NCI-H1930 (cell line): ENCODE data around the gene PLXDC1.
A peak's percentile ranks its signal among the peaks of the same experiment; 100 is the strongest.
"Not testable (repeated sequence)": the region's sequence is repeated elsewhere in the genome, so short reads cannot be mapped to it uniquely, and the experiment has no call there.

Experiments
- DNase-seq, 2 experiments: peaks; one replicate each; lab custom pipeline; 2025; lab: John Stamatoyannopoulos, UW

Gene PLXDC1

DNA sequence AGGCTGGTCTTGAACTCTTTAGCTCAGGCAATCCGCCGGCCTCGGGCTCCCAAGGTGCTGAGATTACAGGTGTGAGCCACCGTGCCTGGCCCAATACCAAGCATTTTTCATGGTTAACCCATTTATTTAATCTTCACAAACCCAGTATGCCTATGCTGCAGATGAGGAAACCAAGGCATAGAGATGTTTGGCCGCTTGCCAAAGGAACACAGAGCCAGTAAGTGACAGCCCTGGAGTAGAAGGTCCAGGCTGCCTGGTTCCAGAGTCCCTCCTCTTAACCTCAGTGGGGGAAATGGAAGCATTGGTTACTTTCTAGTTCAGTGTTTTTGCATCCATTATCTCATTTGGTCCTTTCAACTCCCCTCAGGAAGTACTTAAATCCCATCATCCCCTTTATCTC, 29.9 kb upstream of the PLXDC1 start:
- no peak for DNase-seq

DNA sequence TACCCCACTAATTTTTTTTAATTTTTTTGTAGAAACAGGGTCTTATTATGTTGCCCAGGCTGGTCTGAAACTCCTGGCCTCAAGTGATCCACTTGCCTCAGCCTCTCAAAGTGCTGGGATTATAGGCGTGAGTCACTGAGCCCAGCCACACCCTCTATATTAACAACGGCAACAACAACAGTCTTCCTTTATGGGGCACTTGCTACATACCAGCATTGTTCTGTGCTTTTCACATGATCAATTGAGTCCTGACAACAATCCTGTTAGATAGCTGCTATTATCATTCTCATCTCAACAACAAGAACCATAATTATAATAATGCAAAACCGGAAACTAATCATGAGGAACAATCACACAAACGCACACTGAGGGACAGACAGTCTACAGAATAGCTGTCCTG, 27.1 kb upstream of the PLXDC1 start:
- DNase-seq = no peak

DNA sequence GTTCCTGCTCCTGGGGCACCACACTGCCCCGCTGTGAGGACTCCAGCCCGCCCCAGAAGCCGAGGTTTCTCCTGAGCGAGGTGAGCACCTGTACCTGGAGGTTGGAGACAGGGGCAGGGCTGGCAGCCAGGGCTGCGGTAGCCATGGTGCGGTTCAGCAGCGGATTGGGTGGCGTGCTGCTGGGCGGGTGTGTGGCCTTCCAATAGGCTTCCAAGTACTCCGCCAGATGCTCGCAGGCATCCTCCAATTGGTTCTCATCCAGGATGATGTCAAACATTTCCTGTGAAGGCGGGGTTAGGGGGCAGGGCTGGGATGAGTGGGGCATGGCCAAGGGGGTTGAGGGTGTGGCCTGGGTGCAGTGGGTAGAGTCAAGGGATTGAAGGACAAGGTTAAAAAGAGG, 25.8 kb upstream of the PLXDC1 start:
- no peak for DNase-seq

DNA sequence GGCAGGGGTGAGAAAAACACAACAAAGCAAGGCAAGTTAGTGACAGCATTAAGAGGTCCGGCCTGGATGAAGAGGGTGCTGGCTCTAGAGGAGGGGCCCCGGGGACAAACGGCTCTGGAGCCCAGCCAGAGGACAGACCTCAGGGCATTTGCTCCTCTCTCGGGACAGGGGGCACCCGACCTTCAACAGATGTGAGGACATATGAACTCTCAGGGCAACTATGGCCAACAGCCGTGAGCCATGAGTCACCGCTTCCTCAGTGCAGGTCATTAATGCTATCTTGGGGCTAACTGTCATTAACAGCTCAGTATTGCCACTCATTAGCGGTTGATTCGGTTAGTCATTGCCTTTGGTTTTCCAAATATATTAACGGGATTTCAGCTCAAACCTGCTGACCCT, 24.3 kb upstream of the PLXDC1 start:
- no peak for DNase-seq

DNA sequence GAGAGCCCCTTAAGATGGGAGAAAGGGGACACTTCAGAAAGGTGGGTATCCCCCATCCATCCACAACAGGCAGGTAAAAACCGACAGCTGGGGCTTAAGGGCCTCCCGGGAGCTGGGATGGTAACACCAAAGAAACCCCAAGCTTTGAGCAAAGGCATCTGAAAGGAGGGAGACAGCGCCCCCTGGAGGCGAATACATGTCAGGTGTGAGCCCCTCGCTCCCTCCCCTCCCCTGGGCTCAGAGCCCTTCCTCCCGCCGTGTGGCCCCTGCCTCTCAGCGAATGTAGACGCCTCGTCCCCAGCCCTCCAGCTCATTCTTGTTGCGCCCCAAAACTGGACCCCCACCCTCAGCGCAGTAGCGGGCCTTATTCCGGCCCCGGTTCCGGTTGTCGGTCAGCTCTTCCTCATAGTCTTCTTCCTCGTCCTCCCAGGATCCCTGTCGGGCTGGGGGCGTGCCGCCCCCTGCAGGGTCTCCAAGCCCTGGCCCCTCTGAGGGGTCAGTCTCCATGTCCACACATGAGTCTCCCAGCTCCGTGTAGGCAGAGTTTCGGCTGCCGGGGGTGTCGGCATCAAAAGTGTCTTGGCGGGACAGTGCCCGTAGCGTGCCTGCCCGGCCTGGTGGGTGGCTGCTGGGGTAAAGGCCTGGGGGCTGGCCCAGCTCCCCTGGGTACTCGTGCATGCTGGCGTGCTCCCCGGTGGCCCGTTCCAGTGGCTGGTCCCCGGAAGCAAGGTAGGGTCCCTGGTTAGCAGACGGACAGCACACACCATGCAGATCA, 23.7 kb upstream of the PLXDC1 start:
- peak; percentile 53 to 61 for DNase-seq

DNA sequence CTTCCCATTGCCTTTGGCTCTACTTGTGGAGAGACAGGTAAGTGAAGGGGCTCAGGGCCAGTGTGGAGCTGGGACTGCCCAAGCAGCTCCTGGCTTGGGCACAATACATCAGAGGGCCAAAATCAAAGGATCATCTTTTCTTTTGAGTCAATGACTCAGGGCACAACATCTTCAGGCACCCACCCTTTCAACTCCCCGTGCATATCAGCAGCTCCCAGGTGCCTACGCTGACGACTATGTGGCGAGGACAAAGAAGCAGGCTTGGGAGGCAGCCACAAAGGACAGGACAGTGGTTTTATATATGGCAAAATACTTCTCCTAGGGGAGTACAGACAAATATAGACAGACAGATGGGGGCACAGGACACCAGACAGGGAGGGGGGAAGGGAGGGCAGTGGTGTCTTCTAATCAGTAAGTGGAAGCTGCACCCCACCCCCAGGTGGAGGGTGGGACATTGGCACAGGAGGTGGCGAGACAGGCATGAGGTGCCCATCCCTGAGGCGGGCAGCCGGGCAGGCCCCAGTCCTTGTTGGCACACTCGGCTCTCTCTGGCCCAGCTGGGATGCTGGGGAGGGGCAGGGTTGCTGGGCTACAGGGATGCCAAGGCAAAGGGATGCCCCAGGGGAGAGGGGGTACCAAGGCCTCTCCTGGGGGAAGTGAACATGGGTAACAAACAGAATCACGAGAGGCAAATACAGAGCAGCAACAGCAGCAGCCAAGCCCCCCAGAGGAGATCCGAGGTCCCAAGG, 22.3 kb upstream of the PLXDC1 start:
- no peak for DNase-seq

DNA sequence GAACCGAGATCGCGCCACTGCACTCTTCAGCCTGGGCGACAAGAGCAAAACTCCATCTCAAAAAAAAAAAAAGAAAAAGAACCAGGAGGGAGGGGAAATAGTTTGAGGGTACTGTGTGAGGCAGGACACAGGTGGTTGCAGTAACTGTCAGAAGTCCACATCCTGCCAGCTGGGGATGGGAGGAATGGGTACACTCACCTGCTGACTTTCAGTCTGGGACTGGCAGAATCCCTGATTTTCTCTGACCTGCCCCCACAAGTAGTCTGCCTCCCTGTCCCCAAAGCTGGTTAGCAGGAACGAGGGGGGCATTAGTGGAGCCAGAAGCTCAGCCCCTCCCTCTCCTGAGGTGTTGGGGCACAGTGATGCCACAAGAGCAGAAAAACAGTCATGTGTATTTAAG, 21.6 kb upstream of the PLXDC1 start:
- no peak for DNase-seq

DNA sequence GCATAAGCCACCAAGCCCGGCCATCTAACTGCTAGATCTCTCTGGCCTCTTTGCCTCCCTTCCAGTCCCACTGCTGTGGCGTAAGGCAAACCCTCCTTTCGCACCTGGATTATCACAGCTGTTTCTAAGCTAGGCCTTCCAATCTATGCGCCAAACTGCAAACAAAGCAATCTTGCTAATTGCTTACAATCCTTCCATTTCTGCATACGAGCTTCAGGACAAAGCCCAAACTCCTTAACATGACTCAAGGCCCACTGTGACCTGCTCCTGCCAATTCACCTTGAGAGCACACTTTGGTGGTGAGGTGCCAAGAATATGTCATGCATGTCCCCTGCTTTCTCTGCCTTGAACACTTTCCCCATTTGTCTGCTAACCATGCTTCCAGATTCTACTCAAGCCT, 20.5 kb upstream of the PLXDC1 start:
- DNase-seq = no peak

DNA sequence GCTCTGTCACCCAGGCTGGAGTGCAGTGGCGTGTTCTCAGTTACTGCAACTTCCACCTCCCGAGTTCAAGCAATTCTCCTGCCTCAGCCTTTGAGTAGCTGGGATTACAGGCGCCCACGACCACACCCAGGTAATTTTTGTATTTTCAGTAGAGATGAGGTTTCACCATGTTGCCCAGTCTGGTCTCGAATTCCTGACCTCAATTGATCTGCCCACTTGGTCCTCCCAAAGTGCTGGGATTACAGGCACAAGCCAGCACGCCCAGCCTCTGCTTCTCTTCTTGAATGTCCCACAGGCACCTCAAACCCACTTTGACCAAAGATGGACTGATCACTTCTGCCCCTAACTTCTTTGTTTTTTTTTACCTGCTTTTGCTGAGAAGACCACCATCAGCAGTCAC, 19.1 kb upstream of the PLXDC1 start:
- DNase-seq = no peak

DNA sequence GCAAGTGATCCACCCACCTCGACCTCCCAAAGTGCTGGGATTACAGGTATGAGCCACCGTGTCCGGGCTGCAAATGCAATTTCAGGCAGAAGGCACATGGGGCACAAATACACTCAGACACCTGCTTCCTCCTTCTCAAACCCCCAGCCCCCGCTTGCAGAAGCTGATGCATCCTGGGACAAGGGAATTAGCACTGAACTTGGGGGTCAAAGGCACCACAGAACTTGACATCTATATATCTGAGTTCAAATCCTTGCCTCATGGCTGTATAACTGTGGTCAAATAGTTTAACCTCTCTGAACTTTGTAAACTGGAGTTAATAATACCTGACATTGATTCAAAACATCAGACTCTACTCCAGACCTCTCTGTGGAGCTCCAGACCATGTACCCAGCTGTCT, 18.7 kb upstream of the PLXDC1 start:
- DNase-seq = no peak

DNA sequence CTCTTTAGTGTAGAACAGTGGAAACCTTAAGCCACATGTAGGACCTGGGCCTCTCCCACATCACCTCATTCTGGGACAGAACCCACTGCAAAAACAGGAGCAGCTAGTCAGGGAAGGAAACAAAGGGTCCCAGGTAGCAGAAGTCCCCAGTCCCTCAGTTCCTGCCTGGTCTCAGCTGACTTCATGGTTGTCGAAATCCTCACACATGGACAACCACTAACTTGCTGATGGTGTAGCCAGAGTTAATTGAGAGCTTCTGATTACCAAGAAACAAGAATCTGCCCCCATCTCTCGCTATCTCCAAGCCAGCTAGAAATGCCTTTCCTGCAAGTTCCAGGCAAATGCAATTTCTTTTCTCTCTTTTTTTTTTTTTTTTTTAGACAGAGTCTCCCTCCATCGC, 18.1 kb upstream of the PLXDC1 start:
- DNase-seq = no peak

DNA sequence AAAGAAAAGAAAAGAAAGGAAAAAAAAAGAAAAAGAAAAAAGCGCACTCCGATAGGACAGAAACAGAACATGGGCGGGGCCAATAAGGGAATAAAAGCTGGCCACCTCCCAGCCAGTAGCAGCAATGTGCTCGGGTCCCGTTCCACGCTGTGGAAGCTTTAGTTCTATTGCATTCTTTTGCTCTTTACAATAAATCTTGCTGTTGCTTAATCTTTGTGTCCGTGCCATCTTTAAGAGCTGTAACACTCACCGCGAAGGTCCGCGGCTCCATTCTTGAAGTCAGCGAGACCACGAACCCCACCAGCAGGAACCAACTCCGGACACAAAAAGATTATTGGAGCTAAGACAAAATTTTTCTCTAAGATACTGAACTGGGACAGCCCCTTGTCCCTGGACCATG, 17.7 kb upstream of the PLXDC1 start:
- no peak for DNase-seq

DNA sequence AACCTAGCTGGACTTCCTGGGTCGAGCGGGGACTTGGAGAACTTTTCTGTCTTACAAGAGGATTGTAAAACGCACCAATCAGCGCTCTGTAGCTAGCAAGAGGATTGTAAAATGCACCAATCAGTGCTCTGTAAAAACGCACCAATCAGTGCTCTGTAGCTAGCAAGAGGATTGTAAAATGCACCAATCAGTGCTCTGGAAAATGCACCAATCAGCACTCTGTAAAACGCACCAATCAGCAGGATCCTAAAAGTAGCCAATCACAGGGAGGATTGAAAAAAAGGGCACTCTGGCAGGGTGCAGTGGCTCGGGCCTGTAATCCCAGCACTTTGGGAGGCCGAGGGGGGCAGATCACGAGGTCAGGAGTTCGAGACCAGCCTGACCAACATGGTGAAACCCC, 17.1 kb upstream of the PLXDC1 start:
- not testable (repeated sequence) for DNase-seq

DNA sequence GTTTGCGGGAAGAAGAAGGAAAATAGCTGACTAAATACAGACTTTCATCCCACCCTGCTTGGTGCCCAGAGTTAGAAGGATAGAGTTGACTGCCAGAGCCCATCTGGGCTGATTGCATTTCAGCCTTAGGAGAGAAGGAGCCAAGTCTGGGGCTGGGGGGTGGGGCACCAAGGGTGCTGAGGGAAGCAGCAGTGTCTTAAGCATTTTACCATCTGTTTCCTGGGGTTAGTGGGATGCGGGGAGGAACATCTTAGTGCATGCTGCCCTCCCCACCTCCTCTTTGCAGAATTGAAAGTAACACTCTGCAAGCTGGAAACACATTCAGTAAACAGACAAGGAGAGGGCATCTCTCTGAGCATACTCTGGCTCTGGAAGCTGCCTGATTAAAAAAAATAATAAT, 16.0 kb upstream of the PLXDC1 start:
- no peak for DNase-seq

DNA sequence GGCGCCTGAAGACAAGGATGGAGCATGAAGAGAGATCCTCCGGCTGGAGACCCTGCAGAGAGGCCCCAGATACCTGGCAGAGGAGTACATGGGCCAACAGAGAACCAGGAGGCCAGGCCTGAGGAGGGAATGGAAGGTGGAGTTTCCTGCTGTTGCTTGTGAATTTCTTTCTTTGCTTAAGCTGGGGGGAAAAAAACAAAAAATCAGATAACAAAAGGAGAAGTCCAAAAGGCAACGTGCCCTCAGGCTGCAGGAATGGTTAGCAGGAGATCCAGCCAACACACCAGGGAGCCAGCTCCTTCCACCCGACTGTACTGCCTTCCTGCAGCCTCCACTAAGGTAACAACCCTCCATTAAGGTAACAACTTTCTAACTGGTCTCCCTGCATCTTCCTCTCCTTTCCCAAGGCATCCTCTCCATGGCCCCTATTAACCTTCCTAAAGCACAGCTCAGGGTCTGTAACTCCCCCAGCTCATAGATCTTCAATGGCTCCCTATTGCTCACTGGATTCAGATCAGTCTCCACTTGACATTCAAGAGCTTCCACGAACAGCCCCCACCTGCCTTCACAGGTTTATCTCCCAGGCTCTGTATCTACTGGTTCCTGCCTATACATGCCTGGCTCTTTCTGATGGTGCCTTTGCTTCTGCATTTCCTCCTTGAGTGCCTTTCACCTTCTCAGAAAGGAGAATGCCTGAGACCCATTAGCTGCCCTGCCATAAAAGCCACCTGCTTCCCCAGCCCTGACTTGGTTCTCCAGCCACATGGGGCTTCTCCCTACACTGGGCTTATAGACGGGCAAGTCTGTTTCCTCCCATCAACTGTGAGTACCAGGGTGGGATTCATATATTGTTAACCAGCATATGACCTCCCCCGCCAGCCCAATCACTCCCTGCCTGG, 15.2 kb upstream of the PLXDC1 start:
- DNase-seq = no peak

DNA sequence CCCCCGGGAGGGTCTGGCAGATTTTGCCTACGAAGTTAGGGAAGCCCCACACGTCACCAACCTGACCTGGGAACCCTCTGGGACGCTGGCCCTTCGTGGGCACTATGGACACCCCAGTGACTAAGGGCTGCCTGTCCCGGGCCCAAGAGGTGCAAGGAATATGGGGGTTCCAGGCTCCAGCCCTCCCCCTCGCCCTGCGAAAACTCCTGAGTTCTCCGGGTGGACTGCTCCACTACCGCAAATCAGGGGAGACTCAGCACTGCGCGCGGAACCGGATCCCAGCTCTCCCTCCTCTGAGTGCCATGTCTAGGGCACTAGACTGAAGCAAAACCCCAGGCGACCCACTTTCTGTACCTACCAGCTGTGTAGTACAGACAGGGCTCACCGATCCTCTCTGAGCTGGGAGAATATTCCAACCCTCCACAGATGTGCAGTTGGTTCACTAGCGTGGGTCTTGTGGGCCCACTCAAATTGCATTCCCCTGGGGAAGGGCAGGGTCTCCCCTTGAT, 14.5 kb upstream of the PLXDC1 start, which contains the start of gene ARL5C:
ARL5C (minus strand) TSS at position 321 of the 509 bp plus-strand sequence. CDS start 401 bp downstream, outside the sequence.
- no peak for DNase-seq

DNA sequence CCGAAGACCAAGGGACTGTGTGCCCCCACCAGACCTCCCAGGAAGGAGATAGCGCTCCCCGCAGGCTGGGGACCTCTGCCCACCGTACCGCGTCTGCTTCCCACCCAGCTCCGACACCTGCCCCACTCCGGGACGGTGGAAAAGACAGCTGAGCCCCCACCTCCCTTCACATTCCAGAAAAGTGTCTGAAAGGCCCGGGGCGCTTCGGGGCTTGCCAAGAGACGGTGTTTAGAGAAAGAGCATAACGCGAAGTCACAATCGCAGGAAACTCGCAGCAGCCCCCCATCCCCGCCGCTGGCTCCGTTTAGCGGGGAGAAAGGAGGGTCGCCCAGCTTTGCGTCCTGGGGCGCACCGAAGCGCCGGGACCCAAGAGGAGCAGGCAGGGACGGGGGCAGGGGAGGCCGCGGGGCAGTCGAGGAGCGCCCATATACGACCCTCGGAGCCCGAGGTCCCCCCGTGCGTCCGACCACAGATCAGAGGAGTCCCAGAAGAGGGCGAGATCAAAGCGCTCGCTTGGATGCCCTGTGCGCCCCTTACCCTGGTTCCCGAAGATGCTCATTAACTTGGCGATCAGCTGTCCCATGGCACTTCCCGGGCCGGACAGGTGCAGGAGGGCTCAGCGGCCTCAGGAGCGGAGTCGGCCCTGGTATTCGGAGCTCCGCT, 13.9 kb upstream of the PLXDC1 start:
- no peak for DNase-seq

DNA sequence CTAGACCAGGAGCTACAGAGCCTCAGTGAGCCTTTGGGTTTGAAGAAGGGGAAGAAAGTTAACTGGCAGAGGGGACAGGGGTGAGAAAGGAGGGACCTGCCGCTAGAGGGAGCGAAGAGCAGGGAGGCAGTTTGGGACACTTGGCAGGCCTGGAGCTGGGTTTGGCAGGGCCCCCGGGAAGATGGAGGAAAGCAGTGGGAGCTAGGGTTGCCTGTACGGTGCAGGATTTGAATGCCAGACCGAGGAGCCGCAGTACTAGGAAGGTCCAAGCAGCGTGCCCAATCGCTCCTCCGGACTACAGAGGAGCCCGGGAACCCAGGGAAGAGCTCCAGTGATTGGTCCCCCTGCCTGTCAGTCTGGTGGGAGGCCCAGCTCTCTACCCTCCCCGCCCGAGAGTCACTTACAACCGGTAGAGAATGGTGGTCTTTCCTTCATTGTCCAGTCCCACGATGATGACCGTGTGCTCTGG, 13.3 kb upstream of the PLXDC1 start:
- peak; percentile 54 to 63 for DNase-seq

DNA sequence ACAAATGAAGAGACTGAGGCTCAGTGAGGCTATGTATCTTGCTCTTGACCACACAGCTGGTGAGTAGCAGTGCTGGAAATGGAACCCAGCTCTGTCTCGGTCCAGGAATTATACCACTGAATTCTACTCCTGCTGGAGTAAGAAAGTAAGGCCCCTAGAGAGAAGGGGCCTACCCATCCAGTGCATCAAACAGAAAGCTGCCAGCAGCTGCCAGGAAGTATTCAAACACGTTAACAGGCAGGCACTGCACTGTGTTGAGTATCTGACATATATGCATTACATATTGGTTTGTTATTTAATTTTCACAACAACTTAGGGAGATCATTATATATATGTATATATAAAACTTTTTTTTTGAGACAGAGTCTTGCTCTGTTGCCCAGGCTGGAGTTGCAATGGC, 10.5 kb upstream of the PLXDC1 start:
- no peak for DNase-seq

DNA sequence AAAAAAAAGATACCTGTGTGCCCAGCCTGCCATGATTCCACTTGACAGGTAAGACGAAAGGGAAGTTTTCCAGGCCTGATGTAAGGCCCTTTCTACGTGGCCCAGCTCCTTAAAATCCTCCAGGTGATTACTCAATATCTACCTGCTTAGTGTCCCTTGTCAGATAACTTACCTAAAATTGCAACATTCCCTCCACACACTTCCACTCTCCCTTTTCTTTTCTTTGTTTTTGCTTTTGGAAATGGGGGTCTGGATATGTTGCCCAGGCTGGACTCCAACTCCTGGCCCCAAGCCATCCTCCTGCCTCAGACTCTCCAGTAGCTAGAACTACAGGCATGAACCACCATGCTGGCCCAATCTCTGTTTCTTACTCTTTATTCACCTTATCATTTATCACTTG, 7.2 kb upstream of the PLXDC1 start:
- DNase-seq = no peak

DNA sequence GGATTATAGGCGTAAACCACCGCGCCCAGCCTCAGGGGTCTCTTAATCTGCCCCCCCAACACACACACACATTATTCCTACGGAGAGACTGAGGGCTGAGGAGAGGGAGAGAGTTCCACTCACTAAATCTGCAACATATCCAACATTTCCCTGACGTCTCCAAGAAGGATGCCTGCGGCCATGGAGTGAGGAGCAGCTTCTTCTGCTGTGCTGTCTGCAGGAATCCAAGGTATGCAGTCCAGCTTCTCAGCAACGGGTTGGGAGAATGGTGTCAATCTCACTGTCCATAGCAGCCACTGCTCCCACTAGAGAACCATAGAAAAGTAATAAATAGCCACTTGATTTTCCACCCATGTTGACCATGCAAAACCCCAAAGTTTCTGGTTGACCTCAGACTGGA, 5.1 kb upstream of the PLXDC1 start:
- DNase-seq = no peak

DNA sequence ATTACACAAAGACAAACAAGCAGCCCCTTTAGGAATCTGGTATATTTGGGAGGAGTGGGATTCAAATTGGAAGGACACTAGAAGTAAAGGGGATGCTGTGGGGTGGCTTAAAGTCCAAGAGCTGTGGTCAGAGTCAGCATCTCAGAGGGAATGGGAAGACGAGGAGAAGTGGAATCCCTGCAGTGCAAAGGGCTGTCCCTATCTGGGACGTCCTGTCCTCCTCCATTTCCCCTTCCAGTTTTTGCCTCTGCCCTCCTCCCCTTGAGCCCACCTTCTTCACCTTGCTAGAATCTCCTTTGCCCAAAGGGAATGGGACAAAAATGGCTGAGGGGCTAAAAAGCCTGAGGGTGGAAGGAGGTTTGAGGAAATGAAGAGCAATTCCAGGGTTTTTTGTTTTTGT, 4.2 kb upstream of the PLXDC1 start:
- no peak for DNase-seq
